SH-SY5Y (cell line): Measurements from ENCODE around the gene DDX5.

Source experiments
- GATA2 ChIP-seq: IDR thresholded peaks from 2 replicates; pipeline ENCODE4 v1.6.1; 2011; ENCODE audit warnings: mild to moderate bottlenecking, low read depth, low read length
- GATA3 ChIP-seq: IDR thresholded peaks from 2 replicates; pipeline ENCODE4 v1.6.1; 2011; ENCODE audit warnings: low read depth, mild to moderate bottlenecking, low read length, moderate library complexity

Gene DDX5

GRCh38 chr17:64491994-64492393 lies 14.1 kb downstream of the DDX5 start:
- no peak for TF ChIP-seq GATA3
- no peak for TF ChIP-seq GATA2

GRCh38 chr17:64491034-64491860 lies 14.8 kb downstream of the DDX5 start:
- TF ChIP-seq GATA2: no peak
- TF ChIP-seq GATA3: no peak

- no peak for TF ChIP-seq GATA2
- no peak for TF ChIP-seq GATA3
Observed at GRCh38 chr17:64488301-64488700, 17.8 kb downstream of the DDX5 start.

DNA sequence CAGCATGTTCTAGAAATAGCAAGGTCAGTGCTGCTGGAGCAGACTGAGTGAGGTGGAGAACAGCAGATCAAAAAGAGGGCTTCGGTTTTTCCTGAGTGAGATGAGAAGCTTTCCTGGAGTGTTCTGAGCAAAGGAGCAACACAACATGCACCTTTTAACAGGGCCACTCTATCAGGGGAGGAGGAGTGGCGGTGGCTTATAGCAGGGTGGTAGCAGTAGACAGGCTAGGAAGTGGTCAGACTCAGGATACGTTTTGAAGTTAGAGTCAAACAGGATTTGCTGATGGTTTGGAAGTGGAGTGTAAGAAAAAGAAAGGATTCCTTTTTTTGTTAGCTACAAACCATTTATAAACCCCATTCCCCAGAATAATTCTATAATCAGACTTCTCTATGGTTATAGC lies 21.7 kb downstream of the DDX5 start:
- TF ChIP-seq GATA2: no peak
- TF ChIP-seq GATA3: no peak

- TF ChIP-seq GATA3: no peak
- TF ChIP-seq GATA2: no peak
Observed at GRCh38 chr17:64480951-64481350, 25.1 kb downstream of the DDX5 start.

- TF ChIP-seq GATA2 (no peak), GATA3 (no peak)
Observed at GRCh38 chr17:64477849-64478248, 28.2 kb downstream of the DDX5 start.

GRCh38 chr17:64472564-64472963 lies 33.5 kb downstream of the DDX5 start:
- no peak for TF ChIP-seq GATA3
- no peak for TF ChIP-seq GATA2

DNA sequence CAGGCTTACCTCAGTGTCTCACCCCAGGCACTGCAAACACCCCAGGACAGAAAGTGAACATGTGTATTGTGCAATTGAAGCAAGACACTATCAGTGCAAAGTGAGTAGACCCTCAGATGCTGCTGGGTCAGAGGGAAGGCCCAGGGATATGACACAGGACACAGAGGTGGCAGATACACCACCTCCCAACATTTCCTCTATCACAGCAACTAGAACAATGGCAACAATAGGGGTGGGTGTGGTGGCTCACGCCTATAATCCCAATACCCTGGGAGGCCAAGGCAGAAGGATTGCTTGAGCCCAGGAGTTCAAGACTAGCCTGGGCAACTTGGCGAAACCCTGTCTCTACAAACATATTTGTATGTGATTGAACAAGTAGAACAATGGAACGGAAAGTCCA lies 34.6 kb downstream of the DDX5 start:
- TF ChIP-seq GATA2 (no peak), GATA3 (no peak)

GRCh38 chr17:64470625-64471024 lies 35.5 kb downstream of the DDX5 start:
- TF ChIP-seq GATA2 (no peak), GATA3 (no peak)

GRCh38 chr17:64466019-64466735 lies 39.9 kb downstream of the DDX5 start:
- TF ChIP-seq GATA2 (no peak), GATA3 (no peak)

GRCh38 chr17:64461788-64462187 lies 44.3 kb downstream of the DDX5 start:
- TF ChIP-seq GATA2 (no peak), GATA3 (no peak)

DNA sequence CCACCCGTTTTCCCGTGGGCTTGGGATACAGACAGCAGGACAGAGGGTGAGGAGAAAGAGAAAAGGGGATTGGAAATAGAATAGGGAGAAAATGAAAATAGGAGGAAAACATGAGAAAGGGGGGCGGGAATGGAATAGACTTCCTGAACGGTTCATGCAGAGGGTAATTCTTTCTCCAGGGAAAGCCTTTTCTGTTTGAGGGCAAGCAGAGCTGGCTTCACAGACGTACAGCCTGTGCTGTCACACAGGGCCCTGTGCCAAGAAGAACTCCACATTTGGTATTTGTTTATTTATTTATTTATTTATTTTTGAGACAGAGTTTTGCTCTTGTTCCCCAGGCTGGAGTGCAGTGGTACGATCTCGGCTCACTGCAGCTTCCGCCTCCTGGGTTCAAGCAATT lies 45.1 kb downstream of the DDX5 start:
- TF ChIP-seq GATA2 (no peak), GATA3 (no peak)

DNA sequence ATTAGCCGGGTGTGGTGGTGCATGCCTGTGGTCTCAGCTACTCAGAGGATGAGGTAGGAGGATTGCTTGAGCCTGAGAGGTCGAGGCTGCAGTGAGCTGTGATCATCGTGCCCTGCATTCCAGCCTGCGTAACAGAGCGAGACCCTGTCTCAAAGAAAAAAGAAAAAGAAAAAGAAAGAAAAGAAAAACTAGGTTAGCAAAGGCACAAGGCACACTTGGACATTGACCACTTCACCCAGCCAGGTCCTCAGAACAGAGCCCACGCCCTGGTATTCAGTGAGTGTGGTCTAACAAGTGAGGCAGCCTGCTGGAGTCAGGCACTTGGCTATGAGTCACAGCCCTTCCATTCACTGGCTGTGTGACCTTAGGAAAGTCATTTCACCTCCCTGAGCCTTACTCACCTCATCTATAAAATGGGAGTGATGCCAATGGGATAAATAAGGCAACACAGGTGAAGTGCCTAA lies 46.8 kb downstream of the DDX5 start:
- TF ChIP-seq GATA2 (no peak), GATA3 (no peak)

- TF ChIP-seq GATA2 (no peak), GATA3 (no peak)
Observed at GRCh38 chr17:64458756-64459155, 47.3 kb downstream of the DDX5 start.

DNA sequence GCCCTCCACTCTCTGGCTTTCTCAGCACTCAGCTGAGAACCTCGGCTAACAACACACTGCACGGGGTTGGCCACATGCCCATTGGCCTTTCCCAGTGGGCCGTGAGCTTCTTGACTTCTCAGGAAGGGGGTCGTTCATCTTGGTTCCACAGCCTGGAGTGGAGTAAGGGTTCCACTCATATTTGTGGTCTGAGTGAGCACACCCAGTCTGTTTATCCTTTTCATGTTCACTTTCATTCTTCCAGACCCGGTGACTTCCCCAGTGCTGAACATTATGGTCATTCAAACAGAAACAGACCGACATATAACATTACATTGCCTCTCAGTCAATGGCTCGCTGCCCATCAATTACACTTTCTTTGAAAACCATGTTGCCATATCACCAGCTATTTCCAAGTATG lies 48.9 kb downstream of the DDX5 start:
- TF ChIP-seq GATA3 (no peak), GATA2 (no peak)
